OCI-M2 (cell line): ENCODE results near the gene ADAMTSL5.
"Not testable (repeated sequence)": the region's sequence is repeated elsewhere in the genome, so short reads cannot be mapped to it uniquely, and the experiment has no call there.

ENCODE experiments used
- DNase-seq: peaks from one replicate; lab custom pipeline; 2025; ENCODE audit not compliant: unreplicated experiment; lab: John Stamatoyannopoulos, UW

ADAMTSL5 gene

GRCh38 chr19:1512671-1513498 lies at the start of gene ADAMTSL5:
Gene ADAMTSL5 (minus strand): TSS chr19:1513019. CDS start chr19:1510943, 2,076 bp downstream.
- no peak for DNase-seq

- no peak for DNase-seq
Observed at GRCh38 chr19:1561236-1561842, 48.5 kb upstream of the ADAMTSL5 start.

DNA sequence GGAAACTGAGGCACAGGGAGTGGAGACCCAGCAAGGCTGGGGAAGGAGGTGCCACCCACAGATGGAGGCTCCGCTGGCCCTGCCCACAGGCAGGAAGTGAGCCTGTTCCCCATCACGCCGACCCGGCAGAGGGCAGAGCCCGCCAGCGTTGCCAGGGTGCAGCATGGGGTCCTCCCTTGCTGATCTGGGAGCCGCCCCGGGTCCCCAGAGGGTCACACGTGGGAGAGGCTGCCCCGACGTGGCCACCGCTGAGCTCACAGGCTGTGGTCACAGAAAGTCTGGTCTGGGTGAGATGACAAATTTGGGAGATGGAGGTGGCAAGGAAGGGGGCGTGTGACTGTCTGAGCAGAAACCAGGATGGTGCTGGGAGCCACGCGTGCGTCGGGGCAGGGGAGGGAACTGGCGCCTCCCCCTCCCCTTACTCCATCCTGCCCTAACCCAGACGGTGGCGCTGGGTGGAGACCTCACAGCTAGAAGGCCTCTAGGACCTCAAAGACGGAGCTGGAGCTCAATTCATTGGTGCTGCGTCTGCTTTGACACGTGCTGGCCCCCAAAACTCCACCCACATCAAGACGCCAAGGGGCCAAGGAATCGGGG lies 47.6 kb upstream of the ADAMTSL5 start:
- DNase-seq = no peak

DNA sequence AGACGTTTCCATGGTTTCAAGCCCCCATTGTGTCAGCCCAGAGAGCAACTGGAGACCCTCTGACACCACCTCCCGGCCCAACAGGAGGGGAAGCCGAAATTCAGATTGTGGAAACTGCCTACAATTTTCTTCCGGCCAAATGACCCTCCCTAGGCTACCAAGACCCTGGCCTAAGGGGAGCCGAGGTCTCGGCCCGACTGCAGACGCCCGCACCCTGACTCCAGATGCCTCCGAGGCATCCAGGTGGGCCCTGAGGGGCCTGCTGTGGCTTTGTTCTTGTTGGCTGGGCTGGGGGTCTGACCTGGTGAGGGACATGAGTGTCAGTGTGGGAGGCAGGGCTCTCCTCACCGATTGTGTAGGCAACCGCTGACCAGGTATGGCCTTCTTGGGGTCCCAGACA lies 45.7 kb upstream of the ADAMTSL5 start:
- DNase-seq = no peak

DNA sequence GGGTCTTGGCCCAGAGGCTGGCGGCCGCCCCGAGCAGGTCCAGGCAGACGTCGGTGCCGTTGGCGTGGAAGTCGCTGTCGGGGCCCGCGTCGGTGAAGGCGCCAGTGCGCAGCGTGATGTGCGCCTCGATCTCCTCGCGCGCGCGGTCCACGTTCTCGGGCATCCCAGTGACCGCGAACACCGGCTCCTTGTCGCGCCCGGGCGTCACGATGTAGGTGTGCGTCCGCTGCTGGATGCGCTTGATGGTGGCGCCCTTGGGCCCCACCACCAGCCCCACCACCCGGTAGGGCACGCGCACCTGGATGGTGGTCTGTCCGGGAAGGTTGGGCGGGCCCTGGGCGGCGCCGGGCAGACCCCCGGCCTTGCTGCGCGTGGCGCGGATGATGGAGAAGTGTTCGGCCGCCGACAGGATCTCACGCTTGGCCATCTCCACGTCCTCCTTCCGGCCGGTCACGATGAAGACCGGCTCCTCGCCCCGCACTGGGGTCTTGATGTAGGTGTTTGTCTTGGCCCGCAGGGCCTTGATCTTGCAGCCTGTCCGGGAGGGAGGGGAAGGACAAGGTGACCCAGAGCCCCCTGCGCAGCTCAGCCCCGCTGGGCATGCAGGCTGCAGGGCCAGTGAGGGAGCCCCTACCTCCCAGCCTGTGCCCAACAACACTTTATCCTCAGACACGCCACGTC lies 43.7 kb upstream of the ADAMTSL5 start:
- DNase-seq = no peak

DNA sequence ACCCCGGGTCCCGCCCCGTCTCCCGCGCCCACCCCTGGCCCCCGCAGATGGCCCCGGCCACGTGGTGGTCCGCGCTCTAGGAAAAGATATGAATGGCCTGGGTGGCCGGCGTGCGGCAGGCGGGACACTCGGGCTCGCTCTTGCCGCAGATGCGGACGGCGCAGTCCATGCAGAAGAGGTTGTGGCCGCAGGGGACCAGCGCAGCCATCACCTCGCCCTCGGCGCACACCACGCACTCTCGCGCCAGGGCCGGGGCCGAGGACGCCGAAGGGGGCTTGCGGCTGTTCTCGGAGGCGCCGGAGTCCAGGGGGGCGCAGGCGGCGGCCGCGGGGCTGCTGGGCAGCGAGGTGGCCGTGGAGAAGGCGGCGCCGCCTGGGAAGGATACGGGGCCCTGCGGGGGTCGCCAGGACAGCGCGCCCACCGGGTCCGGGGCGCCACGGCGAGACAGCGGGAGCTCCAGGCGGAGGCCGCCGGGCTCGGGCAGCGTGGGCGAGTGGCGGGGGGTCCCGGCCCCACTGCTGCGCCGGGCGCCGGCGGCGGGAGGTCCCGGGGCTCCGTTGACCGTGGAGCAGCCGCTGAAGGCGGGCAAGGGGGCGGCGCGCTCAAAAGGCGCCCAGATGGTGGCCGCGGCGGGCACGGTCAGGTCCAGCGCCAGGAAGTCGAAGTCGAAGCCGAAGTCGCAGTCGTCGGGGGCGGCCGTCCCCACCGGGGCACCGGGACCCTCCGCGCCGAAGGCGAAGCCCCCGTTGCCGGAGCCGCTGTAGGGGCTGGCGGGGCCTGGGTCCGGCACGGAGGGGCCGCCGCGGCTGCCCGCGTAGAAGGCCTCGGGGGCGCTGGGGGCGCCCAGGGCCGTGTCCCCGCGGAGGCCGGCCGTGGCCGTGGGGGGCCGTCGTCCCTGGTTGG lies 42.9 kb upstream of the ADAMTSL5 start:
- no peak for DNase-seq

GRCh38 chr19:1554968-1555367 lies 42.1 kb upstream of the ADAMTSL5 start:
- no peak for DNase-seq

GRCh38 chr19:1553415-1553814 lies 40.6 kb upstream of the ADAMTSL5 start:
- DNase-seq = no peak

GRCh38 chr19:1551068-1552040 lies 38.5 kb upstream of the ADAMTSL5 start:
- no peak for DNase-seq

DNA sequence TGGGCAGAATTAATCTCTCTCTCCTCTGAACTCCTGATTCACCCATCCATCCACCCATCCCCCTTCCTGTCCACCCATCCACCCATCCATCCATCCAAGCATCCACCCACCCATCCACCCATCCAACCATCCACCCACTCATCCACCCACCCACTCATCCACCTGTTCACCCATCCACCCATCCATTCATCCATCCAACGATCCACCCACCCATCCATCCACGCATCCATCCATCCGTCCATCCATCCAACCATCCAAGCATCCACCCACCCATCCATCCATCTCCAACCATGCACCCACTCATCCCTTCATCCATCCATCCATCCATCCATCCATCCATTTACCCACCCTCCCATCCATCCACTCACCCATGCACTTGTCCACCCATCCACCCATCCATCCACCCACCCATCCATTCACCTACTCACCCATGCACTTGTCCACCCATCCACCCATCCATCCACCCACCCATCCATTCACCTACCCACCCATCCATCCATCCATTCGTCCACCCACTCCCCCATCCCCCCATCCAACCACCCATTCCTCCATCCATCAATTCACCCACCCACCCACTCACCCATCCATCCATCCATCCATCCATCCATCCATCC lies 36.6 kb upstream of the ADAMTSL5 start:
- DNase-seq = no peak

DNA sequence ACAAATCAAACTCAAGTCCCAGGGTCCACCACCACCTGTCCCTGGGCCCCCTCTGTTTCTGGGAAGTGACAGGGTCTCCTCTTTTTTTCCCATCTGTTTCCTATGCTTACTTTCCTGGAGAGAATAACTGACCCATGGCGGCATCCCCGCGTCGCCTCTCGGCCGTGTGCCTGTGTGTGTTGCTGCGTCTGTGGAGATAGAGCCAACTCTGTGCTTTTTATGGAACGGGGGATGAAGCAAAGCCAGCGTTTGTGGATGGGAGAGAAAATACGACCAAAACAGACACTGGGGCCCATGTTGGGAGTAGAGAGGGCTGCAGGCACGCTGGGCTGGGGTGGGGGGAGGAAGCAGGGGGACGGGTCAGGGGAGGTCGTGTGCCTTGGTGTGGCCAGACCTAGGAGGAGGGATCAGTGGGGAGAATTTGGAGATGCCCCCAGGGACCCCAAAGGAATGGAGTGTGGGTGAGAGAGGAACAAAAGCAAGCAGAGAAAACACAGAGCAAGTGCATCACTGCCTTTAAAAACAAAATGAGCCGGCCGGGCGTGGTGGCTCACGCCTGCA lies 27.6 kb upstream of the ADAMTSL5 start:
- no peak for DNase-seq

DNA sequence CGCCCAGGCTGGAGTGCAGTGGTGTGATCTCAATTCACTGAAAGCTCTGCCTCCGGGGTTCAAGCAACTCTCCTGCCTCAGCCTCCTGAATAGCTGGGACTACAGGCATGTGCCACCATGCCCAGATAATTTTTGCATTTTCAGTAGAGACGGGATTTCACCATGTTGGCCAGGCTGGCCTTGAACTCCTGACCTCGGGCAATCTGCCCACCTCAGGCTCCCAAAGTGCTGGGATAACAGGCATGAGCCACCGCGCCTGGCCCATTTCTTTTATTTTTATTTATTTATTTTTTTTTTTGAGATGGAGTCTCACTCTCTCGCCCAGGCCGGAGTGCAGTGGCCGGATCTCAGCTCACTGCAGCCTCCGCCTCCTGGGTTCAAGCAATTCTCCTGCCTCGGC lies 26.9 kb upstream of the ADAMTSL5 start:
- DNase-seq = not testable (repeated sequence)

DNA sequence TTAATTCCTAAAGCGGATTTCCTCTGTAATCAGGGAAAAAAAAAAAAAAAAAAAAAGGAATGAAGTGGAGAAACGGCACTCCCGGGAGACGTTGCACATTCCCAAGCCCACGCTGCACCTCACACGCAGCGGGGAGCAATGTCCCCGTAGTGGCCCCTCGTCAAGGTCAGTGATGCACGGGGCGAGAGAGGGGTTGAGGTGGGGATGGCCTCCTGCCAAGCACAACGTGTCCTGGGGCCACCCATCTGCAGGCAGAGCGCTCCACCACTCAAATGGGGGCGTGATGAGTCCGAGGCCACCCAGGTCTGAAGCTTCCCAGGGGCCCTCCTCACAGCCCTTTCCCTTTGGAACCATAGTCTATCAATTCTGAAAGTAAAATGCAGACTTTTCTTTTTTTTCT lies 26.2 kb upstream of the ADAMTSL5 start:
- no peak for DNase-seq

GRCh38 chr19:1535699-1536098 lies 22.9 kb upstream of the ADAMTSL5 start:
- DNase-seq = not testable (repeated sequence)

DNA sequence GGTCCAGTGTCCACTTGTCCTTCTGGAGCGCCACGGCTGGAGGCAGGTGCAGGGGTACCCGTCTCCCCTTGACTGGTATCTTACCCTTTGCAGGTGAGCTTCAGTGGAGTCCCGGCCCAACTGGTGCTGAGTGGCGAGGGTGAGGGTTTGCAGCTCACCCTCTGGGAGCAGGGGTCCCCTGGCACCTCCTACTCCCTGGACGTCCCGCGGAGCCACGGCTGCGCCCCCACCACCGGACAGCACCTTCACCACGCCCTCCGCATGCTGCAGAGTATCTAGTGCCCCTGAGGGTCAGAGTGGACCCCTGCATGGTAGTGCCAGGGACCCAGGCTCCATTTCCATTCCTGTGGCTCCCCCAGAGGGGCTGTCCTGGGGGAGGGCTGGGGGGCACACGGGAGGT lies 22.2 kb upstream of the ADAMTSL5 start:
- DNase-seq = no peak

- no peak for DNase-seq
Observed at GRCh38 chr19:1533510-1534150, 20.8 kb upstream of the ADAMTSL5 start.

- no peak for DNase-seq
Observed at GRCh38 chr19:1532003-1532402, 19.2 kb upstream of the ADAMTSL5 start.

GRCh38 chr19:1531587-1531986 lies 18.8 kb upstream of the ADAMTSL5 start:
- no peak for DNase-seq
